Lung (tissue), 12 donors: ENCODE measurements around the gene NUP98. TPM values are rescaled to one million over a fixed set of nuclear protein-coding genes. Genes with fewer than 3 reads are reported as not detected.

Experiments
- ATAC-seq: fragments of 200-7000 bp; cut with Tn5 transposase; one replicate; pipeline ENCODE4 v1.9.1; 2020; ENCODE audit warnings: moderate number of reproducible peaks; ENCODE audit not compliant: insufficient read depth, low FRiP score
- DNase-seq, 3 donors: peaks; one replicate each; pipeline ENCODE4 v3.0.0-alpha.2; 2013 to 2017
- H3K27ac ChIP-seq, 2 donors: one replicate each; pipeline ENCODE4 v1.5.1; 2013; ENCODE audit warnings: mild to moderate bottlenecking in 2 of 2, moderate library complexity in 2 of 2, control low read depth in 1 of 2, inconsistent platforms in 1 of 2, low read depth in 1 of 2, low read length in 1 of 2
- H3K27me3 ChIP-seq, 3 donors: one replicate each; pipeline ENCODE4 v1.5.1; 2013; ENCODE audit warnings: low read length in 2 of 3; ENCODE audit not compliant: control insufficient read depth in 3 of 3, insufficient read depth in 3 of 3
- H3K36me3 ChIP-seq, 4 donors: one replicate each; pipeline ENCODE4 v1.5.1; 2013; ENCODE audit warnings: low read length in 4 of 4, mild to moderate bottlenecking in 1 of 4, moderate library complexity in 1 of 4; ENCODE audit not compliant: control insufficient read depth in 4 of 4, insufficient read depth in 4 of 4
- H3K4me1 ChIP-seq, 5 donors: one replicate each; pipeline ENCODE4 v1.5.1; 2013; ENCODE audit warnings: low read length in 5 of 5, mild to moderate bottlenecking in 2 of 5, moderate library complexity in 1 of 5; ENCODE audit not compliant: control insufficient read depth in 5 of 5, insufficient read depth in 5 of 5
- H3K4me3 ChIP-seq: one replicate; pipeline ENCODE4 v1.5.1; 2013; ENCODE audit warnings: mild to moderate bottlenecking, control low read depth, moderate library complexity
- H3K9ac ChIP-seq, 2 donors: one replicate each; pipeline ENCODE4 v1.5.1; 2013; ENCODE audit warnings: low read length in 2 of 2, control low read depth in 1 of 2; ENCODE audit not compliant: insufficient read depth in 1 of 2
- H3K9me3 ChIP-seq, 4 donors: one replicate each; pipeline ENCODE4 v1.5.1; 2013; ENCODE audit warnings: low read length in 3 of 4, mild to moderate bottlenecking in 1 of 4, moderate library complexity in 1 of 4; ENCODE audit not compliant: control insufficient read depth in 4 of 4, insufficient read depth in 3 of 4
- CTCF ChIP-seq: IDR thresholded peaks from 2 replicates; pipeline ENCODE4 v1.5.1; 2012; ENCODE audit warnings: mild to moderate bottlenecking; ENCODE audit errors: control extremely low read depth, extremely low read depth
- WGBS, 2 donors: extraction: QIAGEN DNeasy Blood & Tissue Kit; methylation state at CpG; one replicate each; pipeline ENCODE4 v1.1.7; 2013; 5-methylcytosine and 5-hydroxymethylcytosine counted together
- polyA plus RNA-seq, 2 donors: library from polyadenylated mRNA; stranded (reverse); fragments of 200-250 nt; gene quantifications; one replicate each; pipeline ENCODE4 v1.2.1, GENCODE V29; 2013
- total RNA-seq, 2 donors: library from RNA; depleted of rRNA in 1 of 2; stranded (reverse); fragments of >200 nt in 1 of 2; gene quantifications; one replicate each; pipeline ENCODE4 v1.2.1, GENCODE V29; 2014 to 2021
- donor health status: control.
- donor health status: control.
- donor health status: Bipolar disorder and iron deficiency.
- donor health status: healthy.
- donor health status: DM: yes; HTN: yes; CAD: no.

NUP98 gene
- total and polyA plus RNA-seq, 4 donors = 16.6 to 109 (median 59.7) TPM

GRCh38 chr11:3707176-3707575 is 90.2 kb downstream of the NUP98 start:
- 90 to 94% methylated on average over 2 of the region's 2 CpGs for WGBS, 2 donors
- peaks cover 24 to 40% (median 33%) of the 10 kb centered on the region in 4 donors for H3K36me3 ChIP-seq
- no peak for DNase-seq
- no peaks in the 10 kb centered on the region for H3K9me3 ChIP-seq
- H3K9ac ChIP-seq = no peak overlapping the region
- TF ChIP-seq CTCF = no peak
- no peak overlapping the region for H3K4me3 ChIP-seq
- no peaks in the 10 kb centered on the region for H3K27me3 ChIP-seq
- H3K27ac ChIP-seq = no peak overlapping the region
- peaks cover 0 to 2% (median 0%) of the 10 kb centered on the region in 5 donors for H3K4me1 ChIP-seq
- ATAC-seq = no peak

- WGBS, 2 donors = 92 to 94% methylated on average over 3 of the region's 3 CpGs
- Histone ChIP-seq H3K9me3 (no peaks in the 10 kb centered on the region), H3K27ac (no peak overlapping the region), H3K36me3 (peaks cover 30 to 41% (median 31%) of the 10 kb centered on the region in 4 donors), H3K4me3 (no peak overlapping the region), H3K9ac (no peak overlapping the region), H3K27me3 (no peaks in the 10 kb centered on the region), H3K4me1 (no peaks in the 10 kb centered on the region)
- DNase-seq (no peak), ATAC-seq (no peak)
- TF ChIP-seq CTCF = no peak
These were observed 94.0 kb downstream of the NUP98 start for GRCh38 chr11:3703383-3703782.

GRCh38 chr11:3700910-3701309 is 96.4 kb downstream of the NUP98 start:
- Histone ChIP-seq H3K4me1 (no peaks in the 10 kb centered on the region), H3K9me3 (no peaks in the 10 kb centered on the region), H3K4me3 (no peak overlapping the region), H3K9ac (no peak overlapping the region), H3K27me3 (no peaks in the 10 kb centered on the region), H3K36me3 (peaks cover 27 to 51% (median 36%) of the 10 kb centered on the region in 4 donors), H3K27ac (no peak overlapping the region)
- DNase-seq = no peak
- ATAC-seq = no peak
- WGBS, 2 donors = 93 to 96% methylated on average over 2 of the region's 2 CpGs
- no peak for TF ChIP-seq CTCF

- Histone ChIP-seq H3K4me3 (no peak overlapping the region), H3K36me3 (peaks cover 28 to 48% (median 37%) of the 10 kb centered on the region in 4 donors), H3K4me1 (no peaks in the 10 kb centered on the region), H3K9ac (no peak overlapping the region), H3K27ac (no peak overlapping the region), H3K27me3 (no peaks in the 10 kb centered on the region), H3K9me3 (no peaks in the 10 kb centered on the region)
- no peak for DNase-seq
- no peak for TF ChIP-seq CTCF
- 92% methylated on average over 2 of the region's 2 CpGs for WGBS, 2 donors
- no peak for ATAC-seq
These were observed 96.9 kb downstream of the NUP98 start for GRCh38 chr11:3700410-3700809.
